Hepatocyte (in vitro differentiated cells): ENCODE results near the gene RFTN1. TPM values are rescaled to one million over a fixed set of nuclear protein-coding genes. Genes with fewer than 3 reads are reported as not detected.

ENCODE experiments used
- DNase-seq: peaks from one replicate; pipeline ENCODE4 v3.0.0-alpha.2; 2016; ENCODE audit warnings: low spot score
- H2AFZ ChIP-seq: fragments of 200-600 bp; sonication (generic); 2 replicates; pipeline ENCODE4 v1.6.0; 2016; ENCODE audit warnings: antibody characterized with exemption, mild to moderate bottlenecking
- H3K27ac ChIP-seq: fragments of 200-600 bp; sonication (generic); 2 replicates; pipeline ENCODE4 v1.5.1; 2016; ENCODE audit warnings: mild to moderate bottlenecking
- H3K27me3 ChIP-seq: fragments of 200-600 bp; sonication (generic); 2 replicates; pipeline ENCODE4 v1.6.1; 2016
- H3K36me3 ChIP-seq: fragments of 200-600 bp; sonication (generic); replicated peaks from 2 replicates; pipeline ENCODE4 v1.5.1; 2016; ENCODE audit warnings: low read depth; ENCODE audit not compliant: insufficient read depth
- H3K4me1 ChIP-seq: fragments of 200-600 bp; sonication (generic); 2 replicates; pipeline ENCODE4 v1.5.1; 2016; ENCODE audit warnings: mild to moderate bottlenecking, moderate library complexity; ENCODE audit not compliant: insufficient read depth
- H3K4me2 ChIP-seq: fragments of 200-600 bp; sonication (generic); 2 replicates; pipeline ENCODE4 v1.6.0; 2016
- H3K4me3 ChIP-seq: fragments of 200-600 bp; sonication (generic); 2 replicates; pipeline ENCODE4 v1.5.1; 2016; ENCODE audit warnings: mild to moderate bottlenecking
- H3K79me2 ChIP-seq: fragments of 200-600 bp; sonication (generic); 2 replicates; pipeline ENCODE4 v1.6.0; 2017; ENCODE audit warnings: mild to moderate bottlenecking
- H3K9me2 ChIP-seq: fragments of 200-600 bp; sonication (generic); replicated peaks from 2 replicates; pipeline ENCODE4 v1.6.0; 2017; ENCODE audit warnings: mild to moderate bottlenecking; ENCODE audit not compliant: insufficient read depth
- H3K9me3 ChIP-seq: fragments of 200-600 bp; sonication (generic); 2 replicates; pipeline ENCODE4 v1.5.1; 2016; ENCODE audit warnings: low read depth, mild to moderate bottlenecking
- H4K20me1 ChIP-seq: fragments of 200-600 bp; sonication (generic); 2 replicates; pipeline ENCODE4 v1.6.0; 2016; ENCODE audit warnings: mild to moderate bottlenecking; ENCODE audit not compliant: insufficient read depth, poor library complexity, severe bottlenecking
- EZH2 ChIP-seq: fragments of 200-600 bp; sonication (generic); IDR thresholded peaks from 2 replicates; pipeline ENCODE4 v1.6.1; 2016; ENCODE audit warnings: antibody characterized with exemption, mild to moderate bottlenecking, borderline replicate concordance
- EZH2phosphoT487 ChIP-seq: fragments of 200-600 bp; sonication (generic); IDR thresholded peaks from one replicate; pipeline ENCODE4 v1.6.1; 2018; ENCODE audit warnings: antibody characterized with exemption, mild to moderate bottlenecking, low read depth, moderate library complexity; ENCODE audit not compliant: unreplicated experiment, severe bottlenecking
- WGBS: methylation state at CpG from one replicate; pipeline ENCODE4 v1.1.6; 2016; ENCODE audit warnings: low lambda C conversion rate; ENCODE audit errors: missing lambda C conversion rate; 5-methylcytosine and 5-hydroxymethylcytosine counted together
- polyA plus RNA-seq: library from polyadenylated mRNA; unstranded; fragments of >200 nt; fragmentation: Nextera tagmentation; extraction: Ambion mirVana; gene quantifications from 2 replicates; pipeline ENCODE4 v1.2.1, GENCODE V29; 2016
- total RNA-seq: library from RNA; depleted of rRNA; stranded (reverse); fragments of >200 nt; gene quantifications from 2 replicates; pipeline ENCODE4 v1.2.3, GENCODE V29; 2014
- TF ChIP-seq, protein P1 (sequence below): fragments of 200-600 bp; sonication (generic); IDR thresholded peaks from 2 replicates; pipeline ENCODE4 v1.5.1; 2016; ENCODE audit warnings: antibody characterized with exemption, mild to moderate bottlenecking; ENCODE audit not compliant: poor library complexity

Gene RFTN1
- total and polyA plus RNA-seq, 2 experiments from 2014 or later, result 10.0 to 14.9 TPM

- no peak overlapping the region for H2AFZ ChIP-seq
- no peaks in the 10 kb centered on the region for H3K4me1 ChIP-seq
- H3K36me3 ChIP-seq, result no peaks in the 10 kb centered on the region
- H3K4me3 ChIP-seq, result no peak overlapping the region
- H4K20me1 ChIP-seq, result no peaks in the 10 kb centered on the region
- H3K79me2 ChIP-seq, result no peaks in the 10 kb centered on the region
- DNase-seq, result no peak
- no peaks in the 10 kb centered on the region for H3K27me3 ChIP-seq
- no peaks in the 10 kb centered on the region for H3K9me2 ChIP-seq
- no peaks in the 10 kb centered on the region for H3K9me3 ChIP-seq
- H3K4me2 ChIP-seq, result no peak overlapping the region
- H3K27ac ChIP-seq, result no peak overlapping the region
- 90% methylated on average over 8 of the region's 9 CpGs for WGBS
- no peak for TF ChIP-seq EZH2phosphoT487
- no peak for TF ChIP-seq EZH2
- TF ChIP-seq, protein P1, sequence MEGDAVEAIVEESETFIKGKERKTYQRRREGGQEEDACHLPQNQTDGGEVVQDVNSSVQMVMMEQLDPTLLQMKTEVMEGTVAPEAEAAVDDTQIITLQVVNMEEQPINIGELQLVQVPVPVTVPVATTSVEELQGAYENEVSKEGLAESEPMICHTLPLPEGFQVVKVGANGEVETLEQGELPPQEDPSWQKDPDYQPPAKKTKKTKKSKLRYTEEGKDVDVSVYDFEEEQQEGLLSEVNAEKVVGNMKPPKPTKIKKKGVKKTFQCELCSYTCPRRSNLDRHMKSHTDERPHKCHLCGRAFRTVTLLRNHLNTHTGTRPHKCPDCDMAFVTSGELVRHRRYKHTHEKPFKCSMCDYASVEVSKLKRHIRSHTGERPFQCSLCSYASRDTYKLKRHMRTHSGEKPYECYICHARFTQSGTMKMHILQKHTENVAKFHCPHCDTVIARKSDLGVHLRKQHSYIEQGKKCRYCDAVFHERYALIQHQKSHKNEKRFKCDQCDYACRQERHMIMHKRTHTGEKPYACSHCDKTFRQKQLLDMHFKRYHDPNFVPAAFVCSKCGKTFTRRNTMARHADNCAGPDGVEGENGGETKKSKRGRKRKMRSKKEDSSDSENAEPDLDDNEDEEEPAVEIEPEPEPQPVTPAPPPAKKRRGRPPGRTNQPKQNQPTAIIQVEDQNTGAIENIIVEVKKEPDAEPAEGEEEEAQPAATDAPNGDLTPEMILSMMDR, result no peak
Observed at GRCh38 chr3:16467393-16467792, 46.1 kb downstream of the RFTN1 start.

DNA sequence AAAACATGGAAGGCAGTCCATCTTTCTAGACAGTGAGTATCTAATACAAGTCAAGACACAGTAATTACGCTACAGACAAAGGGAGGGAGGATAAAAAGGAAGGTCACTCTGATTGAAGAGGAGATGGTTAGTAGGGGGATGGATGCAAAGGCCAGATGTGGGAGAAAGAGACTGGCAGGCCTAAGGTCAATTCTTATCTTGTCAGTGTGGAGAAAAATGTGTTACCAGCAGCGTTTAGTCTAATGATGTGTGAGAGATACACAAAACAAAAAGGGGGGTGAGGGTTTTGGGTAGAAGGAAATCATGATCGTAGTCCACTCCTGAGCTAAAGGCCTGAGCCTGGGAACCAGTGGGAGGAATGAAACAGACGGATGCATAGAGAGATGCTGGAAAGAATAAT lies 46.7 kb downstream of the RFTN1 start:
- 76% methylated on average over 4 of the region's 4 CpGs for WGBS
- Histone ChIP-seq H3K79me2 (no peaks in the 10 kb centered on the region), H3K27me3 (no peaks in the 10 kb centered on the region), H2AFZ (no peak overlapping the region), H4K20me1 (no peaks in the 10 kb centered on the region), H3K4me1 (no peaks in the 10 kb centered on the region), H3K27ac (no peak overlapping the region), H3K4me2 (no peak overlapping the region), H3K9me2 (no peaks in the 10 kb centered on the region), H3K4me3 (no peak overlapping the region), H3K36me3 (no peaks in the 10 kb centered on the region), H3K9me3 (no peaks in the 10 kb centered on the region)
- TF ChIP-seq, protein P1, result no peak
- DNase-seq, result no peak

GRCh38 chr3:16464511-16465148 lies 48.9 kb downstream of the RFTN1 start:
- DNase-seq, result no peak
- H3K4me1 ChIP-seq, result no peaks in the 10 kb centered on the region
- TF ChIP-seq, protein P1, result no peak
- TF ChIP-seq EZH2phosphoT487, result no peak
- TF ChIP-seq EZH2, result no peak
- H3K79me2 ChIP-seq, result no peaks in the 10 kb centered on the region
- WGBS, result 91% methylated on average over 3 of the region's 3 CpGs
- H4K20me1 ChIP-seq, result no peaks in the 10 kb centered on the region
- no peak overlapping the region for H3K4me2 ChIP-seq
- no peaks in the 10 kb centered on the region for H3K9me2 ChIP-seq
- H3K27ac ChIP-seq, result no peak overlapping the region
- no peaks in the 10 kb centered on the region for H3K9me3 ChIP-seq
- H3K4me3 ChIP-seq, result no peak overlapping the region
- no peak overlapping the region for H2AFZ ChIP-seq
- no peaks in the 10 kb centered on the region for H3K36me3 ChIP-seq
- no peaks in the 10 kb centered on the region for H3K27me3 ChIP-seq

DNA sequence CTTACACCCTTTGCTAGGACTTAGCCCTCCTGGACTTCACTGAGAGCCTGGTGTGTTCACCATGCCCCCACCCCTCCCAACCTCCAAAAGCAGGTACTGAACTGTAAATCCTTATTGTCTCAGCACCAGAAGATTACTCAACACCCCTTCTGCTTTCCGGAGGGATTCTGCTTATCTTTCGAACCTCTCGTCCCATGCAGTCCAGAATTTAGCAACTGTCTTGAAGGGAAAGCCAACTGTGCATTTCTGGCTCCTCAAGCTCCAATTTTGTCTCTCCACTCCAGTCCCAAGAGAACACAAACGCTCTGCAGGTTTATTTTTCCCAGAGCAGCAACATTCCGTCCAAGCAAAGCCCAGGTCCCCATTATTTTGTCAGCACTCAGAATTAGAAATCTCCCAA lies 49.6 kb downstream of the RFTN1 start:
- Histone ChIP-seq H3K36me3 (no peaks in the 10 kb centered on the region), H3K27me3 (no peaks in the 10 kb centered on the region), H3K79me2 (no peaks in the 10 kb centered on the region), H3K4me1 (no peaks in the 10 kb centered on the region), H2AFZ (no peak overlapping the region), H4K20me1 (no peaks in the 10 kb centered on the region), H3K9me2 (no peaks in the 10 kb centered on the region), H3K27ac (no peak overlapping the region), H3K9me3 (no peaks in the 10 kb centered on the region), H3K4me2 (no peak overlapping the region), H3K4me3 (no peak overlapping the region)
- TF ChIP-seq, protein P1, result no peak
- TF ChIP-seq EZH2, result no peak
- no peak for TF ChIP-seq EZH2phosphoT487
- WGBS, result 86% methylated on average over 5 of the region's 5 CpGs
- DNase-seq, result no peak
